Activated effector memory CD4-positive, alpha-beta T cell treated with anti-CD3 and anti-CD28 coated beads, Interleukin-2, amount 50 U/mL, for 16 hours (primary cell): ENCODE measurements around the gene FOXP1.
"Not testable (repeated sequence)": the region's sequence is repeated elsewhere in the genome, so short reads cannot be mapped to it uniquely, and the experiment has no call there.

ENCODE experiments used
- DNase-seq: peaks from one replicate; pipeline ENCODE4 v3.0.0-alpha.2; 2020

The FOXP1 gene

GRCh38 chr3:71045917-71046282 lies 537.6 kb downstream of the FOXP1 start:
- no peak for DNase-seq

GRCh38 chr3:71045212-71045916 lies 538.2 kb downstream of the FOXP1 start:
- no peak for DNase-seq

- DNase-seq: no peak
Measured at GRCh38 chr3:71042759-71043158, 540.8 kb downstream of the FOXP1 start.

- DNase-seq: no peak
Measured at GRCh38 chr3:71041371-71041770, 542.2 kb downstream of the FOXP1 start.

GRCh38 chr3:71039332-71039731 lies 544.2 kb downstream of the FOXP1 start:
- no peak for DNase-seq

- no peak for DNase-seq
Measured at GRCh38 chr3:71037775-71038174, 545.8 kb downstream of the FOXP1 start.

GRCh38 chr3:71035886-71036285 lies 547.6 kb downstream of the FOXP1 start:
- DNase-seq: no peak

GRCh38 chr3:71035314-71035713 lies 548.2 kb downstream of the FOXP1 start:
- DNase-seq: no peak

GRCh38 chr3:71033681-71034220 lies 549.8 kb downstream of the FOXP1 start:
- DNase-seq: no peak

- DNase-seq: no peak
Measured at GRCh38 chr3:71031914-71032521, 551.5 kb downstream of the FOXP1 start.

GRCh38 chr3:71031181-71031580 lies 552.3 kb downstream of the FOXP1 start:
- DNase-seq: no peak

- no peak for DNase-seq
Measured at GRCh38 chr3:71030748-71031147, 552.8 kb downstream of the FOXP1 start.

GRCh38 chr3:71029770-71030169 lies 553.8 kb downstream of the FOXP1 start:
- no peak for DNase-seq

- DNase-seq: no peak
Measured at GRCh38 chr3:71028802-71029201, 554.7 kb downstream of the FOXP1 start.

- no peak for DNase-seq
Measured at GRCh38 chr3:71028184-71028583, 555.3 kb downstream of the FOXP1 start.

- DNase-seq: no peak
Measured at GRCh38 chr3:71026634-71027578, 556.6 kb downstream of the FOXP1 start.

- DNase-seq: no peak
Measured at GRCh38 chr3:71025516-71025915, 558.0 kb downstream of the FOXP1 start.

- DNase-seq: no peak
Measured at GRCh38 chr3:71025010-71025409, 558.5 kb downstream of the FOXP1 start.

- no peak for DNase-seq
Measured at GRCh38 chr3:71022551-71023335, 560.8 kb downstream of the FOXP1 start.

- DNase-seq: no peak
Measured at GRCh38 chr3:71018799-71019198, 564.7 kb downstream of the FOXP1 start.

- no peak for DNase-seq
Measured at GRCh38 chr3:71016178-71016845, 567.2 kb downstream of the FOXP1 start.

GRCh38 chr3:71014616-71015015 lies 568.9 kb downstream of the FOXP1 start:
- DNase-seq: not testable (repeated sequence)
